ENCODE results near the gene CAPN13.

- TF ChIP-seq POLR2A (IDR thresholded peaks at IDR 0.05; ENCODE audit: low read depth, low read length), result no peak
- TF ChIP-seq POLR2AphosphoS5 (IDR thresholded peaks at IDR 0.05; ENCODE audit: low read depth, low read length), result no peak
These were observed 17.5 kb downstream of the CAPN13 start for GRCh38 chr2:30789670-30790210.
